Activated CD8-positive, alpha-beta memory T cell treated with anti-CD3 and anti-CD28 coated beads, Interleukin-2, amount 50 U/mL, for 1 hour (primary cell): ENCODE data around the gene HPCA.

ENCODE experiments used
- DNase-seq: peaks from one replicate; pipeline ENCODE4 v3.0.0-alpha.2; 2020; ENCODE audit errors: extremely low read depth

Gene HPCA

GRCh38 chr1:32871364-32872191 is 14.7 kb upstream of the HPCA start:
- DNase-seq = no peak

GRCh38 chr1:32872192-32872460 is 14.2 kb upstream of the HPCA start:
- DNase-seq = no peak

GRCh38 chr1:32873484-32873883 is 12.8 kb upstream of the HPCA start:
- no peak for DNase-seq

DNA sequence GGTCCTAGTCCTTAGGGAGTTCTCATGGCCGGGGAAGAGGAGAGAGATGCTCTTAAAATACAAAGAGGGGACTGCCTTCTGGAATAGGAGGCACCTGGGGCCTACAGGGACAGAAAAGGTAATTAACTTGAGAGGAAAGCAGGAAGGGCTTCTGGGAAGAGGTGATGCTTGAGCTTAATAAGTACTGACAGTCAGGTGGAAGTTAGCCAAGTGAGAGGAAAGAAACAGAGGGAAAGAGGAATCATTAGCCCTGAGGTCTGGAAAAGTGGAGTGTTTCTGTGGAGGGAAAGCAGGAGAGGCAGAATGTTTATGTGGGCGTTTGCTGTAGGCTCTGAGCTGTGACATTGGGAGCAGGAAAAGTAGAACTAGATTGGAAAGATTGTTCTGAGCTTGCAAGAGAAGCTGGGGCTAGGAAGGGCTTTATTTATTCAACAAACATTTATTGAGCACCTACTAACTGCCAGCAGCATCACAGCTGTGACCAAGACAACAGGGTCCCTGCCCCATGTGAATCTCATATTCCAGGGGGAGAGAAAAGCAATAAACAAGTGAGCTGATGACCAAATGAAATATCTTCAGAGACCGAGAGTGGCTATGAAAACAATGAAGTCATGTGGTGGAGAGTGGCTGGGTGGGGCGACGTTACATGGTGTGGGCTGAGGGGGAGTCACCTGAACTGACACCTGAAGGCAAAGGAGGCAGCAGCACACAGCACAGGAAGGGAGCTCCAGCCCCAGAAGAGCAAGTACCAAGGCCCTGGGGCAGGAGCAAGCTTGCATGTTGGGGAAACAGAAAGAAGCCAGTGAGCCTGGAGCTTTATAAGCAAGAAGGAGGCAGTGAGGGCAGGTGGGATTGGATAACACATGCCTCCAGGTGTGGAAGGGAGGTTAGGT is 11.2 kb upstream of the HPCA start:
- DNase-seq = no peak

DNA sequence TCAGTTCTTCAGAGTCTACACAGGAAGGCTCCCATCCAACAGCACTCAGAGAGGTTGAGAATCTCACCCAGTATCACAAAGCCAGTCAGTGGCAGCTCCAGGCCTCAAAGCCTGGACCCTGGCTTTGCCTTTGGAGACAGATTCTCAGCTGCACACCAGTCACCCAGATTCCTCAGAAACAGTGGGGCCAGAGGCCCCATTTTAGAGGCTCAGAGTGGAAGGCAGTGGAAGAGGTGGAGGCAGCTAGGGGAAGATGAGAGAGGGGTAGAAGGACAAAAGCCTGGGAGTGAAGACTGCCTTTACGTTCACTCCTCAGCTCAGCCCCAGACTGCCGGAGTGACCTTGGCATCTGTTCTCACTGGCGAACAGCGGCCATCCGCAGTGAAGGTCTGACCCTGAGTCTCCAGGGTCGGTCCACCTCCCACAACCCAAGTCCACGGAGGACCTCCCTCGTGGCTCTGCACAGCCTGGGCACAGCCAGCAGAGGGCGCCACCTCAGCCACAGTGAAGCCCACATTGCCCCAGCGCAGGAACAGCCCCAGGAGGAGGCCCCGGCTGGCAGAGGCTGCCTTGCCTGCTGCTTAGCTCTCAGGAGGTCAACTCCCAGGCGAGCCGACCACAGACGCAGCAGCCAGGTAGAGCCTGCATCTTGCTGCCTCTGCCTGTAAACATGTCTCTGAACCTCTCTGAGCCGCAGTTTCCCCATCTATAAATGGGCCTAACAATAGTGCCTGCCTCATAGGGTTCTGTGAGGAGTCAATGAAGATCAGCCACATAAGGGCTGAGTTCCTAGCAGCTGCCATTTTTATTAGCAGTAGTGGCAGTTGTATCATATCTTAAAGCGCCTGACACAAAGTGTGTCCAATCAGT is 9.7 kb upstream of the HPCA start:
- no peak for DNase-seq

GRCh38 chr1:32877211-32878110 is 8.8 kb upstream of the HPCA start:
- DNase-seq = no peak

DNA sequence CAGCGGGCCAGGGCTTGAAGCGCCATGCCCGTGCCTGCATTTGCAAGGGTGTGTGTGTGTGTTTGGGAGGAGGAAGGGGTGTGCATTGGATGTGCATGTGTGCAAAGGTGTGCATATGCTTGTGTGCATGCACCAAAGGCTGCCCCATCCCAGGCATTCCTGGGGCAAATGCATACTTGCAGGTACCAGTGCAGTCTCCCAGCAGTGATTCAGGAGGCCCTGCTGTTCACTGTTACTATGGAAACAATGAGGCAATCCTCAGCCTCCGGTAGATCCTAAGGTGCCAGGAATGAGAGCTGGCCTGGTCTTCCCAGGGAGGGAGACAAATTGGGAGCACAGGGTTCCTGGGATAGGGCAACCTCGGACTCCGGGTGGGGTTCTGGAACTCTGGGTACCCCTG is 8.1 kb upstream of the HPCA start:
- DNase-seq = no peak

- no peak for DNase-seq
Observed at GRCh38 chr1:32878637-32879041, 7.7 kb upstream of the HPCA start.

DNA sequence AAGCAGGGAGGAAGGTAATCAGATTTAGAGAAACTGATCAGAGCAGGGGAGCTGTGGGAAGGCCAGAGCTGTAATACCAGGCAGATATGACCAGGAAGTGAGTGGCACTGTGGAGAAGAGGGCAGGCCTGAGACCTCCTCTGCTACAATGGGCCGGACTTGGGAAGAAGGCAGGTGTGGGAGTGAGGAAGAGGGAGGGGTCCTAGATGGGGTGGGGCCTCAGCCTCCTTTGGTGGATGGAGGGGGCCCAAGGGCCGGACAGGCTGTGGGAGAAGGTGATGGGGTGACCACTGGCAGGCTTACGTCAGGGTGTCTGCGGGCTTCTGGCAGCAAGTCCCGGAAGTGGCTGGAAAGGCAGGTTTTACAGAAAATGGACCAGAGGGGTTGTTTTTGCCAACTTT is 5.0 kb upstream of the HPCA start:
- no peak for DNase-seq

DNA sequence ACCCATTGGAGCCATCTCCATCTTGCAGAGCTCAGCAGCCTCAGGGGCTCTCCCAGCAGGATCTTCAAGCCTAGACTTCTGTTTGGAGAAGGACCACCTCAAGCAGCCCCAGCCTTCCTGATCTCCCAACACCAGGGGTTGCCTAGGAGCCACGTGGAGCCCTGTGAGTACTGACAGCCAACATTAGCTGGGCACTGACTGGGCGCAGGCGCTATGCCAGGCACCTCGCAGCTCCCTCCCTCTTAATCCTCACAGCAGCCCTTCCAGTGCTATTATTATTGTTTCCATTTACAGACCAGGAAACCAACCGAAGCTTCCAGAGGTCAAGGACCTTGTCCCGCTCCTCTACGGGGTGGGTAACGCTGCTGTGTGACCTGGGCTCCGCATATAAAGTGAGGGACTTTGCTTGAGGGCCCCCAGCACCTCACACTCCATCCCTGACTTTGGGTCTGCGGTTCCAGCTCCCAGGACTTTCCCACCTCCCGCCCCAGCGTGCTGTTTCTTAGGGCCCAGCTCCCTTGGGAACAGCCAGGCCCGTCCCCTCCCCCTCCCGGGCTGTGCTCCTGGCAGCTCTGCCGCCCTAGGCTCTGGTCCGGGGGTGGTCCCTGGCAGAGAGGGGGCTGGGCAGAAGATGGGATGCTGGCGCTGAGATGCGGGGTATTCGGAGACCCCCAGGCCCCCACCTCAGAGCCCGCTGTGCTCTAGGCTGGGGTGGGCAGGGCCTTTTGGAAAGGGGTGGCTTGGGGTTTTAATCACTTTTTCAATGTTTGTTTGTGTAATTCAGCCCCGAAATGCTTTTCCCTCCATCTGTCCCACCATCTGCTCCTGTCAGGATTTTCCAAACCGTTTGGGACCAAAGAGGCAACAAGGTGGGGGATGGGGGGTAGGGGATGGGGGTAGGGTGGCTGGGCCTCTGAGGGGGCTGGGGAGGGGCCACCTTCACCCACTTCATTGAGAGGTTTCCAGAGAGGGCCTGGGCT is 4.1 kb upstream of the HPCA start:
- no peak for DNase-seq

GRCh38 chr1:32883338-32884031 is 2.8 kb upstream of the HPCA start:
- DNase-seq = no peak

GRCh38 chr1:32884032-32884372 is 2.3 kb upstream of the HPCA start:
- no peak for DNase-seq

DNA sequence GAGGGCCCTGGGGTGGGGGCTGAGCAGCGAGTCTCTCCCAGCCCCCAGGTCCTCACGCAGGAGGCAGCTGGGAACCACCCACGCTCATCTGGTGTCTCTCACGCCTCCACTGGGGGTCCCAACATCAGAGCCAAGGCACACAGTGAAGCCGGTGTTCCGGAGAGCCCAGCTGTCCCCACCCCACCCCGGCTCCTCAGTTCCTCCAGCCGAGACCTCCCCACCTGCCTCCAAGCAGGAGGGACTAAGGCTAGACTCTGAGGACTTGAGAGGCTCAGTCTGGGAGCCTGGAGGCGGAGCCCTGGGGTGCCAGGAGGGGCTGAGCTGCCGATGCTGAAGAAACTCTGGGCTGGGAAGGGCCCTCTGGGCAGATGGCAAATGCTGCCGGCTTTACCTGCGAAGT is 1.6 kb upstream of the HPCA start:
- no peak for DNase-seq

GRCh38 chr1:32885676-32886003 is 651 bp upstream of the HPCA start:
- no peak for DNase-seq

GRCh38 chr1:32886828-32887414 is 630 bp downstream of the HPCA start:
- DNase-seq = no peak

GRCh38 chr1:32887623-32888022 is 1.3 kb downstream of the HPCA start:
- no peak for DNase-seq

- DNase-seq = no peak
Observed at GRCh38 chr1:32888134-32888533, 1.8 kb downstream of the HPCA start.

DNA sequence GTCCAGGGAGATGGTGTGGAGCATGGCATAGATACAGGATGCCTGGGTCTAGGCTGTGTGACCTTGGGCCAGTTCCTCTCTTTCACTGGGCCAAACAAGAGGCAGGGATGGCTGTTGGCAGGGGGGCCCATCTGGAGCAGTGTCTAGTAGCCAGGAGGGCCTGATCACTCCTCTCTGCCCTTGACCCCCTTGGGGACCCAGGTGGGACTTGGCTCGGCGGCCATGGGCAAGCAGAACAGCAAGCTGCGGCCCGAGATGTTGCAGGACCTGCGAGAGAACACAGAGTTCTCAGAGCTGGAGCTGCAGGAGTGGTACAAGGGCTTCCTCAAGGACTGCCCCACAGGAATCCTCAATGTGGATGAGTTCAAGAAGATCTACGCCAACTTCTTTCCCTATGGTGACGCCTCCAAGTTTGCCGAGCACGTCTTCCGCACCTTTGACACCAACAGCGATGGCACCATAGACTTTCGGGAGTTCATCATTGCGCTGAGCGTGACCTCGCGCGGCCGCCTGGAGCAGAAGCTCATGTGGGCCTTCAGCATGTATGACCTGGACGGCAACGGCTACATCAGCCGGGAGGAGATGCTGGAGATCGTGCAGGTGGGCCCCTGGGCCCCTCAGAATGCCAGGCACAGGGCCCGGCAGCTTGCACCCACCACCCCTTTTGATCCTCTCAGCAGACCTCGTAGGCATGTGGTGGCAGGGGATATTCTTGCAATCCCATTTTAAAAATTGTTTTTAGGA is 2.6 kb downstream of the HPCA start:
- no peak for DNase-seq
